HEK293 (cell line): ENCODE data around the gene PPP1R36.

Source experiments
- HOXA7 ChIP-seq: sonication (generic); formaldehyde crosslinking; IDR thresholded peaks from 2 replicates; pipeline ENCODE4 v1.8.1; 2022; ENCODE audit warnings: missing genetic modification reagents, borderline replicate concordance
- YY1 ChIP-seq: fragments of 450-650 bp; formaldehyde crosslinking; IDR thresholded peaks from 2 replicates; pipeline ENCODE4 v1.5.1; 2018; ENCODE audit warnings: missing biosample characterization, missing genetic modification characterization
- TF ChIP-seq, protein P1 (sequence below): sonication (generic); formaldehyde crosslinking; IDR thresholded peaks from 2 replicates; pipeline ENCODE4 v1.8.1; 2022; ENCODE audit warnings: mild to moderate bottlenecking, moderate library complexity, missing genetic modification reagents

DNA sequence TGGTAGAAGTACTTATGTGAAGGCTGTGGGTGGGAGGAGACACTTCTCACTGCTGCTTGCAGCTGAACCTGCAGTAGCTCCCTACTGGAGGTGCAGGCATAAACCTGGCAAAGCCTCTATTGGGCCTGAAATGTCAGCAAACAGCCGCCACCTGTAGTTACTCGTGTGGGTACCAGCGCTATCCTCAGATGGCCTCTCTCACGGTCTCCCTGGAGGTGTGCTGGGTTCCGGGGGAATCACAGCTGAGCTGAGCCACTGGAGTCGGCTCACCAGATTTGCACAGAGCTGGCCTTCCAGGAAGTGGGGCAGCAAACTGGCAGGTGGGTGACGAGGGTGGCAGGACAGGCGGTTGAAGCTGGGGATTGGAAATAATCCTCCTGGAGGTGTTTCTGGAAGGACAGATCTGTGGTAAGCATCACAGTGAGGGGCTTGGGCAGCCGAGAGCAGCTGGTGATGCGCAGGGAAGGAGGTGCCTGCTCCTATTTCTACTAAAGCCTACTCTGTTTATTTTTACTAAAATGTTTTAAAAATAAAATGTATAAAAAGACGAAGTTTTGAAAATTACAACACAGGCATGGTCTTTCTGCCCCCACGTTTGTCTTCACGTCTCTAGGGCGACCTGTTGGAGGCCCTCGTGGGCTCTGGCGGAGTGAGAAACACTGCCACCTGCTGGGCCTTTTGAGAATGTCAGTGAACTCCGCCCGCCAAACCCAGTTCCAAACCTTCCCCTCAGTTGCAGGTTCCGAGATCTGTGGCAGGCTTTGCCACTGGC is 86.6 kb downstream of the PPP1R36 start:
- TF ChIP-seq HOXA7 (CRISPR knock-in tag) = no peak
- no peak for TF ChIP-seq YY1 (tag by site-specific recombination)
- TF ChIP-seq, protein P1, sequence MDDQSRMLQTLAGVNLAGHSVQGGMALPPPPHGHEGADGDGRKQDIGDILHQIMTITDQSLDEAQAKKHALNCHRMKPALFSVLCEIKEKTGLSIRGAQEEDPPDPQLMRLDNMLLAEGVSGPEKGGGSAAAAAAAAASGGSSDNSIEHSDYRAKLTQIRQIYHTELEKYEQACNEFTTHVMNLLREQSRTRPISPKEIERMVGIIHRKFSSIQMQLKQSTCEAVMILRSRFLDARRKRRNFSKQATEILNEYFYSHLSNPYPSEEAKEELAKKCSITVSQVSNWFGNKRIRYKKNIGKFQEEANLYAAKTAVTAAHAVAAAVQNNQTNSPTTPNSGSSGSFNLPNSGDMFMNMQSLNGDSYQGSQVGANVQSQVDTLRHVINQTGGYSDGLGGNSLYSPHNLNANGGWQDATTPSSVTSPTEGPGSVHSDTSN (CRISPR knock-in tag) = no peak
